Endodermal cell (in vitro differentiated cells): ENCODE results near the gene DTNA. TPM values are rescaled to one million over a fixed set of nuclear protein-coding genes. Genes with fewer than 3 reads are reported as not detected.
A peak's percentile ranks its signal among the peaks of the same experiment; 100 is the strongest.

ENCODE experiments used
- DNase-seq: peaks from one replicate; pipeline ENCODE4 v3.0.0-alpha.2; 2017
- H3K27ac ChIP-seq: 2 replicates; pipeline ENCODE4 v1.5.1; 2013; ENCODE audit warnings: mild to moderate bottlenecking, low read depth, low read length, moderate library complexity
- H3K27me3 ChIP-seq: 2 replicates; pipeline ENCODE4 v1.6.1; 2013; ENCODE audit warnings: mild to moderate bottlenecking, low read length, moderate library complexity; ENCODE audit not compliant: insufficient read depth, control insufficient read depth, poor library complexity, severe bottlenecking
- H3K36me3 ChIP-seq: 2 replicates; pipeline ENCODE4 v1.7.0; 2013; ENCODE audit warnings: mild to moderate bottlenecking, low read length, moderate library complexity; ENCODE audit not compliant: control insufficient read depth, insufficient read depth
- H3K4me1 ChIP-seq: one replicate; pipeline ENCODE4 v1.7.0; 2013; ENCODE audit warnings: low read length; ENCODE audit not compliant: control insufficient read depth, insufficient read depth
- H3K4me3 ChIP-seq: 2 replicates; pipeline ENCODE4 v1.5.1; 2013; ENCODE audit warnings: mild to moderate bottlenecking, low read length, moderate library complexity
- H3K9ac ChIP-seq: 2 replicates; pipeline ENCODE4 v1.6.1; 2013; ENCODE audit warnings: mild to moderate bottlenecking, low read length, moderate library complexity; ENCODE audit not compliant: poor library complexity, severe bottlenecking; ENCODE audit errors: extremely low read depth
- H3K9me3 ChIP-seq: 2 replicates; pipeline ENCODE4 v1.6.1; 2013; ENCODE audit warnings: mild to moderate bottlenecking, low read length, moderate library complexity; ENCODE audit not compliant: control insufficient read depth
- H3K27ac Mint-ChIP-seq: 2 replicates; pipeline ENCODE4 v1.8.0; 2020; ENCODE audit warnings: mixed read lengths
- H3K27me3 Mint-ChIP-seq: 2 replicates; pipeline ENCODE4 v1.8.0; 2021; ENCODE audit warnings: mild to moderate bottlenecking, mixed read lengths; ENCODE audit not compliant: insufficient read depth
- H3K36me3 Mint-ChIP-seq: 2 replicates; pipeline ENCODE4 v1.8.0; 2020; ENCODE audit warnings: low read depth, mixed read lengths
- H3K4me1 Mint-ChIP-seq: 2 replicates; pipeline ENCODE4 v1.8.0; 2020; ENCODE audit warnings: mixed read lengths
- H3K4me3 Mint-ChIP-seq: 2 replicates; pipeline ENCODE4 v1.8.0; 2020; ENCODE audit warnings: mild to moderate bottlenecking, moderate library complexity, mixed read lengths
- H3K9me3 Mint-ChIP-seq: 2 replicates; pipeline ENCODE4 v1.8.0; 2020; ENCODE audit warnings: mild to moderate bottlenecking, mixed read lengths
- CTCF ChIP-seq: fragments of 200-600 bp; sonication (generic); conservative IDR thresholded peaks from 2 replicates; pipeline ENCODE4 v1.5.0; 2021; ENCODE audit warnings: antibody characterized with exemption, mild to moderate bottlenecking
- WGBS, 2 experiments: methylation state at CpG; one replicate each; pipeline versions ENCODE4 v1.1.5 to v1.1.7; 2013; ENCODE audit warnings: missing lambda C conversion rate in 2 of 2, mixed read lengths in 1 of 2; ENCODE audit not compliant: insufficient coverage in 1 of 2, insufficient read length in 1 of 2; 5-methylcytosine and 5-hydroxymethylcytosine counted together
- total RNA-seq, 2 donors: library from RNA; stranded (reverse); fragmentation: NEBNext Ultra II Directional in 1 of 2; extraction: Animal tissue kit (Norgen Biotek cat#: 25700) in 1 of 2; gene quantifications; 2 replicates in 1 of 2; 3 replicates in 1 of 2; pipeline ENCODE4 v1.2.1, GENCODE V29; 2021

Gene DTNA
- total RNA-seq, 2 donors from 2014 or later = 45.6 to 51.6 TPM

DNA sequence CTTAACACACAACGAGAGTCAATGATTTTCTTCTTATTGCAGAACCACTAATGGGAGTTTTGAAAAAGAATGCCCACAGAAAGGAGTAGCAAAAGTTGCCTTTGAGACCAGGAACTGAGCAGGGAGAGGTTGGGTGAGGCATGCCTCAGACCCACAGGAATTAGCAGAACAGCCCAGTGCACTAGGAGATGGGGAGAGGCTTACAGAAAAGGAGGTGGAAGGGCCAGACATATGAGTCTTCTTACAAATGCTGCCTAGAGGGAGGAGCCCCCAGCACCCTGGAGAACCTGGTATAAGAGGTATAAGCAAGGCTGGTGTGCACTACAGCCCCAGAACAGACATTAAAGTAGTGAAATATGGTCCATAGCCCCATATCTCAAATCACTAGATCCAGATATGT is 162.0 kb downstream of the DTNA start:
- no peak for DNase-seq
- H3K36me3 ChIP-seq = no peaks in the 10 kb centered on the region
- H3K4me3 ChIP-seq = no peak overlapping the region
- Mint-ChIP-seq H3K36me3 (peaks cover 2% of the 10 kb centered on the region), H3K9me3 (no peaks in the 10 kb centered on the region), H3K4me1 (peaks cover 27% of the 10 kb centered on the region), H3K27me3 (no peaks in the 10 kb centered on the region), H3K4me3 (no peak overlapping the region), H3K27ac (no peak overlapping the region)
- TF ChIP-seq CTCF = no peak
- 100% methylated on average over 1 of the region's 1 CpG; no CpG with 5 or more reads in 1 of the 2 experiments for WGBS, 2 experiments
- H3K4me1 ChIP-seq = peaks cover 11% of the 10 kb centered on the region
- no peaks in the 10 kb centered on the region for H3K27me3 ChIP-seq
- H3K9ac ChIP-seq = no peak overlapping the region
- H3K9me3 ChIP-seq = no peaks in the 10 kb centered on the region
- no peak overlapping the region for H3K27ac ChIP-seq

DNA sequence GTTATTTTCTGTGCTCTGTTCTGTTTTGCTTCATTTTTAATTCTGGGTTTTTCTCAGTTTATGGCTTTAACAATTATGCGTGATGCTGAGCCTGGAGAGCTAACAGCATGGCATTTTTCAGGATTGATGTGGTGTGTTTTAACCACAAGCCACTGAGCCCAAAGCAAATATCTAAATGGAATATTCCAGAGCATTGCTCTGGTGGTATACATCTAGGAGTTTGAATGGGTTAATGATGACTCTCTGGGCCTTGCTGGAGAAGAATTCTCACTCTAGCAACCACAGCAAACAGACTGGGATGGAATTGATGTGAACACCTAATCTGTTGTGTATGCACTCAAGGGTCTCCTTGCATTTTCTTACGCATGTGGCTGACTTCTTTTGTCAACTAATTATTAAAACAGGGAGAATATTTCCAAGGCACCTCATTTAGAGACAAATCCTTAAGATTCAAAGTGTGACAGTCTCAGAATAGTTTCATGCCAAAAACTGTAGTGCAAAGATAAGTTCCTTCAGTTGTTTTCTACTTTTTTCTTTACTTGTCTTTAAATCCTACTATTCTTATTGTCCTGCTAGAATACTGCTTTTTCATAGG is 164.0 kb downstream of the DTNA start:
- Mint-ChIP-seq H3K4me1 (peaks cover 27% of the 10 kb centered on the region), H3K4me3 (no peak overlapping the region), H3K36me3 (peaks cover 6% of the 10 kb centered on the region), H3K27ac (no peak overlapping the region), H3K9me3 (no peaks in the 10 kb centered on the region), H3K27me3 (no peaks in the 10 kb centered on the region)
- no peak for DNase-seq
- TF ChIP-seq CTCF = no peak
- peaks cover 11% of the 10 kb centered on the region for H3K4me1 ChIP-seq
- no peak overlapping the region for H3K4me3 ChIP-seq
- 96 to 100% methylated on average over 1 to 2 of the region's 2 CpGs for WGBS, 2 experiments
- no peak overlapping the region for H3K9ac ChIP-seq
- no peaks in the 10 kb centered on the region for H3K36me3 ChIP-seq
- no peaks in the 10 kb centered on the region for H3K9me3 ChIP-seq
- no peaks in the 10 kb centered on the region for H3K27me3 ChIP-seq
- H3K27ac ChIP-seq = no peak overlapping the region

GRCh38 chr18:34875150-34875549 is 165.1 kb downstream of the DTNA start:
- Mint-ChIP-seq H3K9me3 (no peaks in the 10 kb centered on the region), H3K27ac (no peak overlapping the region), H3K36me3 (peaks cover 6% of the 10 kb centered on the region), H3K4me3 (no peak overlapping the region), H3K27me3 (no peaks in the 10 kb centered on the region), H3K4me1 (peaks cover 27% of the 10 kb centered on the region)
- 95% methylated on average over 7 of the region's 7 CpGs; no CpG with 5 or more reads in 1 of the 2 experiments for WGBS, 2 experiments
- Histone ChIP-seq H3K36me3 (peaks cover 8% of the 10 kb centered on the region), H3K27ac (no peak overlapping the region), H3K4me1 (peaks cover 11% of the 10 kb centered on the region), H3K9ac (no peak overlapping the region), H3K27me3 (no peaks in the 10 kb centered on the region), H3K4me3 (peak overlapping the region; percentile 13), H3K9me3 (no peaks in the 10 kb centered on the region)
- no peak for DNase-seq
- no peak for TF ChIP-seq CTCF
